PFSK-1 (cell line): ENCODE data around the gene ADGRE3.

Experiments used
- FOXP2 ChIP-seq: optimal IDR thresholded peaks from 2 replicates; pipeline ENCODE3; 2011; ENCODE audit warnings: borderline replicate concordance, control low read depth, inconsistent platforms; ENCODE audit not compliant: insufficient read depth; ENCODE audit errors: extremely low read length, extremely low read depth
- POLR2AphosphoS5 ChIP-seq: IDR thresholded peaks from 2 replicates; pipeline ENCODE4 v1.6.1; 2012; ENCODE audit warnings: low read depth, mild to moderate bottlenecking, control low read depth, low read length, moderate library complexity
- SIN3A ChIP-seq: IDR thresholded peaks from 2 replicates; pipeline ENCODE4 v1.6.1; 2012; ENCODE audit warnings: mild to moderate bottlenecking, low read length, moderate library complexity, borderline replicate concordance; ENCODE audit not compliant: insufficient read depth
- TAF1 ChIP-seq: IDR thresholded peaks from 2 replicates; pipeline ENCODE4 v1.6.1; 2012; ENCODE audit warnings: low read length, control low read depth, borderline replicate concordance; ENCODE audit not compliant: insufficient read depth
- TF ChIP-seq, protein P1 (sequence below), 2 experiments: IDR thresholded peaks; 2 replicates each; pipeline versions ENCODE4 v1.6.1 to v1.8.0; 2011 to 2012; ENCODE audit warnings: low read depth in 2 of 2, low read length in 2 of 2, control low read depth in 1 of 2, inconsistent platforms in 1 of 2, mild to moderate bottlenecking in 1 of 2, moderate library complexity in 1 of 2; ENCODE audit not compliant: insufficient read depth in 1 of 2

The ADGRE3 gene

DNA sequence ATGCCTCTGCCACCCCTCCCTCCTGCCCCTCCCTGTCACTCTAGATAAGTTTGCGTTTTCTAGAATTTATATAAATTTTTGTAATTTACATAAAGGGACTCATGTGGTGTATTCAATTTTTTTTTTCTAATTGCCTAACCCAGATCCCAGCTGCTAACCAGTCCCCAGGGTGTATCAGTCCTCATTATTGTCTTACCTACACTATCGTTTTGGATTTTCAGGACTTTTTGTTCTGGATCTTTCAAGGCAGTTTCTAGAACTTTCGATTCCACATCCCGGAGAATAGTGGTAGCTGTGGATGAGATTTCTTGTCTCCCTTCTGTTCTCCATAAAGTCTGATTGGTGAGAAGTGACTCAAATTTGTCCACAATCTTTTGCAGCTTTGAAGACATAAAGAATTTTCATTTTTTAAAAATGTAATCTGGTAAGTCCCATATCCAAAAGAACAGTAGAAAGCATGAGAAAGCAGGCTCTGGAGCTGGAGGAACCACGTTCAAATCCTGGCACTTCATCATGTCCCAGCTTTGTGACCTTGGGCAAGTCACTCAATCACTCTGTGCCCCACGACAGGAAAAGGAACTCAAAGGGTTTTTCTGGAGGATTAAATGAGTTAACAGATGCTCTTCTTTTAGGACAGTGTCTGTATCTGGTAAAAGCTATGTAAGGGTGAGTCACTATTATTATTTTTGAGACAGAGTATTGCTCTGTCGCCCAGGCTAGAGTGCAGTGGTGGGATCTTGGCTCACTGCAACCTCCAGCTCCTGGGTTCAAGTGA is 19.7 kb downstream of the ADGRE3 start:
- TF ChIP-seq FOXP2 (no peak), POLR2AphosphoS5 (no peak), TAF1 (no peak), SIN3A (no peak)
- TF ChIP-seq, protein P1, sequence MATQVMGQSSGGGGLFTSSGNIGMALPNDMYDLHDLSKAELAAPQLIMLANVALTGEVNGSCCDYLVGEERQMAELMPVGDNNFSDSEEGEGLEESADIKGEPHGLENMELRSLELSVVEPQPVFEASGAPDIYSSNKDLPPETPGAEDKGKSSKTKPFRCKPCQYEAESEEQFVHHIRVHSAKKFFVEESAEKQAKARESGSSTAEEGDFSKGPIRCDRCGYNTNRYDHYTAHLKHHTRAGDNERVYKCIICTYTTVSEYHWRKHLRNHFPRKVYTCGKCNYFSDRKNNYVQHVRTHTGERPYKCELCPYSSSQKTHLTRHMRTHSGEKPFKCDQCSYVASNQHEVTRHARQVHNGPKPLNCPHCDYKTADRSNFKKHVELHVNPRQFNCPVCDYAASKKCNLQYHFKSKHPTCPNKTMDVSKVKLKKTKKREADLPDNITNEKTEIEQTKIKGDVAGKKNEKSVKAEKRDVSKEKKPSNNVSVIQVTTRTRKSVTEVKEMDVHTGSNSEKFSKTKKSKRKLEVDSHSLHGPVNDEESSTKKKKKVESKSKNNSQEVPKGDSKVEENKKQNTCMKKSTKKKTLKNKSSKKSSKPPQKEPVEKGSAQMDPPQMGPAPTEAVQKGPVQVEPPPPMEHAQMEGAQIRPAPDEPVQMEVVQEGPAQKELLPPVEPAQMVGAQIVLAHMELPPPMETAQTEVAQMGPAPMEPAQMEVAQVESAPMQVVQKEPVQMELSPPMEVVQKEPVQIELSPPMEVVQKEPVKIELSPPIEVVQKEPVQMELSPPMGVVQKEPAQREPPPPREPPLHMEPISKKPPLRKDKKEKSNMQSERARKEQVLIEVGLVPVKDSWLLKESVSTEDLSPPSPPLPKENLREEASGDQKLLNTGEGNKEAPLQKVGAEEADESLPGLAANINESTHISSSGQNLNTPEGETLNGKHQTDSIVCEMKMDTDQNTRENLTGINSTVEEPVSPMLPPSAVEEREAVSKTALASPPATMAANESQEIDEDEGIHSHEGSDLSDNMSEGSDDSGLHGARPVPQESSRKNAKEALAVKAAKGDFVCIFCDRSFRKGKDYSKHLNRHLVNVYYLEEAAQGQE (IDR thresholded peaks at IDR 0.05; ENCODE audit: insufficient read depth in 1 of 2, low read depth in 2 of 2, low read length in 2 of 2) = no peak

DNA sequence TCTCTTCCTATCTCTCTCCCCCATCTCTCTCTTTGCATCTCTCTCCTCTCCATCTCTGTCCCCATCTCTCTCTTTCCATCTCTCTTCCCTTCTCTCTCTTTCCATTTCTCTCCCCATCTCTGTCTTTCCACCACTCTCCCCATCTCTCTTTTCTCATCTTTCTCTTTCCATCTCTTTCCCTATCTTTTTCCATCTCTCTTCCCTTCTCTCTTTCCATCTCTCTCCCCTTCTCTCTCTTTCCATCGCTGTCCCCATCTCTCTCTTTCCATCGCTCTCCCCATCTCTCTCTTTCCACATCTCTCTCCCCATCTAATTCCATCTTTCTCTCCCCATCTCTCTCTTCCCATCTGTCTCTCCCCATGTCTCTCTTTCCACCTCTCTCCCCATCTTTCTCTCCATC is 24.5 kb downstream of the ADGRE3 start:
- no peak for TF ChIP-seq FOXP2
- TF ChIP-seq SIN3A = no peak
- no peak for TF ChIP-seq TAF1
- TF ChIP-seq, protein P1 (IDR thresholded peaks at IDR 0.05; ENCODE audit: insufficient read depth in 1 of 2, low read depth in 2 of 2, low read length in 2 of 2) = no peak
- no peak for TF ChIP-seq POLR2AphosphoS5

DNA sequence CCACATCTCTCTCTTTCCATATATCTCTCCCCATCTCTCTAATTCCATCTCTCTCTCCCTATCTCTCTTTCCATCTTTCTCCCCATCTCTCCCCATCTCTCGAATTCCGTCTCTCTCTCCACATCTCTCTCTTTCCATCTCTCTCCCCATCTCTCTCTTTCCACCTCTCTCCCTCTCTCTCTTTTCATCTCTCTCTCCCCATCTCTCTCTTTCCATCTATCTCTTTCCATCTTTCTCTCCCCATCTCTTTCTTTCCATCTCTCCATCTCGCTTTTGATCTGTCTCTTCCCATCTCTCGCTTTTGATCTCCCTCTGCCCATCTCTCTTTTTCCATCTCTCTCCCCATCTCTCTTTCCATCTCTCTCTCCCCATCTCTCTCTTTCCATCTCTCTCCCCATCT is 25.6 kb downstream of the ADGRE3 start:
- TF ChIP-seq FOXP2 (no peak), TAF1 (no peak), SIN3A (no peak), POLR2AphosphoS5 (no peak)
- TF ChIP-seq, protein P1 (IDR thresholded peaks at IDR 0.05; ENCODE audit: insufficient read depth in 1 of 2, low read depth in 2 of 2, low read length in 2 of 2) = no peak

GRCh38 chr19:14648506-14648905 is 26.1 kb downstream of the ADGRE3 start:
- TF ChIP-seq POLR2AphosphoS5 (no peak), TAF1 (no peak), SIN3A (no peak), FOXP2 (no peak)
- TF ChIP-seq, protein P1 (IDR thresholded peaks at IDR 0.05; ENCODE audit: insufficient read depth in 1 of 2, low read depth in 2 of 2, low read length in 2 of 2) = no peak
